ENCODE results near the gene SRRM4.

The SRRM4 gene

GRCh38 chr12:119200601-119201000 lies 219.3 kb downstream of the SRRM4 start:
- DNase-seq (ENCODE audit: extremely low read depth in 1 of 2, low read depth in 1 of 2): no peak

GRCh38 chr12:119201789-119202543 lies 220.6 kb downstream of the SRRM4 start:
- no peak for DNase-seq (ENCODE audit: extremely low read depth in 1 of 2, low read depth in 1 of 2)

- DNase-seq (ENCODE audit: extremely low read depth in 1 of 2, low read depth in 1 of 2): no peak
These were observed 221.2 kb downstream of the SRRM4 start for GRCh38 chr12:119202544-119202943.

GRCh38 chr12:119204131-119204530 lies 222.8 kb downstream of the SRRM4 start:
- no peak for DNase-seq (ENCODE audit: extremely low read depth in 1 of 2, low read depth in 1 of 2)

GRCh38 chr12:119204671-119205285 lies 223.4 kb downstream of the SRRM4 start:
- no peak for DNase-seq (ENCODE audit: extremely low read depth in 1 of 2, low read depth in 1 of 2)

GRCh38 chr12:119206348-119207062 lies 225.2 kb downstream of the SRRM4 start:
- no peak for DNase-seq (ENCODE audit: extremely low read depth in 1 of 2, low read depth in 1 of 2)

- no peak for DNase-seq (ENCODE audit: extremely low read depth in 1 of 2, low read depth in 1 of 2)
These were observed 225.8 kb downstream of the SRRM4 start for GRCh38 chr12:119207063-119207560.

GRCh38 chr12:119208626-119209061 lies 227.3 kb downstream of the SRRM4 start:
- DNase-seq (ENCODE audit: extremely low read depth in 1 of 2, low read depth in 1 of 2): no peak

GRCh38 chr12:119211884-119212283 lies 230.5 kb downstream of the SRRM4 start:
- DNase-seq (ENCODE audit: extremely low read depth in 1 of 2, low read depth in 1 of 2): no peak

Data from activated CD8-positive, alpha-beta memory T cell treated with anti-CD3 and anti-CD28 coated beads for 1 hour (primary cell).